GM10266 (cell line): ENCODE results near the gene SYNGR2.

Experiments used
- DNase-seq: peaks from one replicate; pipeline ENCODE4 v3.0.0; 2012; ENCODE audit errors: extremely low spot score
- TF ChIP-seq, protein P1 (sequence below): IDR thresholded peaks from 2 replicates; pipeline ENCODE4 v1.5.1; 2012; ENCODE audit warnings: mild to moderate bottlenecking, low read depth; ENCODE audit not compliant: control insufficient read depth, insufficient read depth; ENCODE audit errors: missing control alignments

SYNGR2 gene

DNA sequence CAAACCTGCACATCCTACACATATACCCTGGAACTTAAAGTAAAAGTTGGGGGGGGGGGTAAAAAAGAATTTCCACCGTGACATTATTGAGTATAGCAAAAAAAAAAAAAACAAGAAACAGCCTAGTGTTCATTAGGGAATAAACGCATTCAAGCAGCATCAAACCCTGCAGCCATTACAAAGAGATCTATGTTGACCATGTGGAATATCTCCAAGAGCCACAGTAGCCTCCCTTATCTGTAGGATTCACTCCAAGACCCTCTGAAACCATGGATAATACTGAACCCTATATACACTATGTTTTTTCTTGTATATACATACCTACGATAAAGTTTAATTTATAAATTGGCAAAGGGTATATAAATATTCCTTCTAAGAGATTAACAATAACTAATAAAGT is 40.1 kb downstream of the SYNGR2 start:
- TF ChIP-seq, protein P1, sequence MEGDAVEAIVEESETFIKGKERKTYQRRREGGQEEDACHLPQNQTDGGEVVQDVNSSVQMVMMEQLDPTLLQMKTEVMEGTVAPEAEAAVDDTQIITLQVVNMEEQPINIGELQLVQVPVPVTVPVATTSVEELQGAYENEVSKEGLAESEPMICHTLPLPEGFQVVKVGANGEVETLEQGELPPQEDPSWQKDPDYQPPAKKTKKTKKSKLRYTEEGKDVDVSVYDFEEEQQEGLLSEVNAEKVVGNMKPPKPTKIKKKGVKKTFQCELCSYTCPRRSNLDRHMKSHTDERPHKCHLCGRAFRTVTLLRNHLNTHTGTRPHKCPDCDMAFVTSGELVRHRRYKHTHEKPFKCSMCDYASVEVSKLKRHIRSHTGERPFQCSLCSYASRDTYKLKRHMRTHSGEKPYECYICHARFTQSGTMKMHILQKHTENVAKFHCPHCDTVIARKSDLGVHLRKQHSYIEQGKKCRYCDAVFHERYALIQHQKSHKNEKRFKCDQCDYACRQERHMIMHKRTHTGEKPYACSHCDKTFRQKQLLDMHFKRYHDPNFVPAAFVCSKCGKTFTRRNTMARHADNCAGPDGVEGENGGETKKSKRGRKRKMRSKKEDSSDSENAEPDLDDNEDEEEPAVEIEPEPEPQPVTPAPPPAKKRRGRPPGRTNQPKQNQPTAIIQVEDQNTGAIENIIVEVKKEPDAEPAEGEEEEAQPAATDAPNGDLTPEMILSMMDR, result no peak
- no peak for DNase-seq

DNA sequence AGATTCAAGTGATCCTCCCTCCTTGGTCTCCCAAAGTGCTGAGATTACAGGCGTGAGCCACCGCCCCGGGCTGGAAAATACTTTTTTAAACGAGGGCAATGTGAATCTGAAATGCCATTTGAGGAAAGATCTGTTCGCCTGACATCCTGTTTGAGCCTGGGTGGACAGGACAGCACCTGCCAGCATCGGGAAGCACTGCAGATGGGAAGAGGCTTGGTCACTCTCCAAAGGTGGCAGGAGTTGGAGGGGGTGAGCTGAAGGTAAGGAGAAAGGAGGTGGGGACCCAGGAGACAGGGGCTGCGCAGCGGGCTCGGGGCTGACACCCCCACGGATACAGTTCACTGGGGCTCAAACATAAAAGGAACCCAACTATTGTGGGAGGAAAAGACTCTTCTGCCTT is 41.7 kb downstream of the SYNGR2 start:
- TF ChIP-seq, protein P1, result no peak
- DNase-seq, result no peak

DNA sequence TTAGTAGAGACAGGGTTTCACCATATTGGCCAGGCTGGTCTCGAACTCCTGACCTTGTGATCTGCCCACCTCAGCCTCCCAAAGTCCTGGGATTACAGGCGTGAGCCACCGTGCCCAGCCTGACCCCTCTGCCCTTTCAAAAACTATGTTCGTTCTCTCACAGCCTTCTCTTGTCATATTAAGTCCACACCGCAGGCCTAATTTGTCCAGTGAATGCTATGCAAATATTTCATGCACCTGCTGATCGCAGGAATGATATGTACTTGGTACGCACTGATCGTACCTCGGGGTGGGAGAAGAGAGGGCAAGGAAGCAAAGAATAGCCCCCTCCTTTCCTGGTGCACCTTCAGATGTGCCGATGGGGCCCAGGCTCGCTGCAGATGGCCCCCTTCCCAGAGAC is 42.7 kb downstream of the SYNGR2 start:
- DNase-seq, result no peak
- TF ChIP-seq, protein P1, result no peak

DNA sequence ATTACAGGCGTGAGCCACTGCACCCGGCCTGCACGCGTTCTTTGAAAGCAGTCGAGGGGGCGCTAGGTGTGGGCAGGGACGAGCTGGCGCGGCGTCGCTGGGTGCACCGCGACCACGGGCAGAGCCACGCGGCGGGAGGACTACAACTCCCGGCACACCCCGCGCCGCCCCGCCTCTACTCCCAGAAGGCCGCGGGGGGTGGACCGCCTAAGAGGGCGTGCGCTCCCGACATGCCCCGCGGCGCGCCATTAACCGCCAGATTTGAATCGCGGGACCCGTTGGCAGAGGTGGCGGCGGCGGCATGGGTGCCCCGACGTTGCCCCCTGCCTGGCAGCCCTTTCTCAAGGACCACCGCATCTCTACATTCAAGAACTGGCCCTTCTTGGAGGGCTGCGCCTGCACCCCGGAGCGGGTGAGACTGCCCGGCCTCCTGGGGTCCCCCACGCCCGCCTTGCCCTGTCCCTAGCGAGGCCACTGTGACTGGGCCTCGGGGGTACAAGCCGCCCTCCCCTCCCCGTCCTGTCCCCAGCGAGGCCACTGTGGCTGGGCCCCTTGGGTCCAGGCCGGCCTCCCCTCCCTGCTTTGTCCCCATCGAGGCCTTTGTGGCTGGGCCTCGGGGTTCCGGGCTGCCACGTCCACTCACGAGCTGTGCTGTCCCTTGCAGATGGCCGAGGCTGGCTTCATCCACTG is 45.8 kb downstream of the SYNGR2 start, which contains the start of gene BIRC5:
Gene BIRC5 (plus strand): TSS at position 238 of the 690 bp plus-strand sequence. CDS start 64 bp downstream, at position 302.
- TF ChIP-seq, protein P1, result no peak
- DNase-seq, result peak; percentile 97

DNA sequence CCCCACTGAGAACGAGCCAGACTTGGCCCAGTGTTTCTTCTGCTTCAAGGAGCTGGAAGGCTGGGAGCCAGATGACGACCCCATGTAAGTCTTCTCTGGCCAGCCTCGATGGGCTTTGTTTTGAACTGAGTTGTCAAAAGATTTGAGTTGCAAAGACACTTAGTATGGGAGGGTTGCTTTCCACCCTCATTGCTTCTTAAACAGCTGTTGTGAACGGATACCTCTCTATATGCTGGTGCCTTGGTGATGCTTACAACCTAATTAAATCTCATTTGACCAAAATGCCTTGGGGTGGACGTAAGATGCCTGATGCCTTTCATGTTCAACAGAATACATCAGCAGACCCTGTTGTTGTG is 46.3 kb downstream of the SYNGR2 start:
- DNase-seq, result no peak
- TF ChIP-seq, protein P1, result no peak

DNA sequence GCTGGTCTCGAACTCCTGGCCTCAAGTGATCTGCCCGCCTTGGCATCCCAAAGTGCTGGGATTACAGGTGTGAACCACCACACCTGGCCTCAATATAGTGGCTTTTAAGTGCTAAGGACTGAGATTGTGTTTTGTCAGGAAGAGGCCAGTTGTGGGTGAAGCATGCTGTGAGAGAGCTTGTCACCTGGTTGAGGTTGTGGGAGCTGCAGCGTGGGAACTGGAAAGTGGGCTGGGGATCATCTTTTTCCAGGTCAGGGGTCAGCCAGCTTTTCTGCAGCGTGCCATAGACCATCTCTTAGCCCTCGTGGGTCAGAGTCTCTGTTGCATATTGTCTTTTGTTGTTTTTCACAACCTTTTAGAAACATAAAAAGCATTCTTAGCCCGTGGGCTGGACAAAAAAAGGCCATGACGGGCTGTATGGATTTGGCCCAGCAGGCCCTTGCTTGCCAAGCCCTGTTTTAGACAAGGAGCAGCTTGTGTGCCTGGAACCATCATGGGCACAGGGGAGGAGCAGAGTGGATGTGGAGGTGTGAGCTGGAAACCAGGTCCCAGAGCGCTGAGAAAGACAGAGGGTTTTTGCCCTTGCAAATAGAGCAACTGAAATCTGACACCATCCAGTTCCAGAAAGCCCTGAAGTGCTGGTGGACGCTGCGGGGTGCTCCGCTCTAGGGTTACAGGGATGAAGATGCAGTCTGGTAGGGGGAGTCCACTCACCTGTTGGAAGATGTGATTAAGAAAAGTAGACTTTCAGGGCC is 51.2 kb downstream of the SYNGR2 start:
- no peak for DNase-seq
- TF ChIP-seq, protein P1, result no peak
